ENCODE results near the gene SCARB1. TPM values are rescaled to one million over a fixed set of nuclear protein-coding genes. Genes with fewer than 3 reads are reported as not detected.

The SCARB1 gene
- total and polyA plus RNA-seq, 2 donors (not counting 3 experiments of a cell fraction or from before 2014, with no cell fraction given), result 125 to 141 TPM

GRCh38 chr12:124828264-124829007, 35.2 kb downstream of the SCARB1 start:
- POLR2A ChIA-PET, result no interaction called here
- FAIRE-seq, result no peak
- no TSS peak for BruUV-seq (replicated peaks)

More at GRCh38 chr12:124828264-124829007, 35.2 kb downstream of the SCARB1 start:
- CTCF ChIA-PET, result interaction anchor here (1.4 to 1.5 kb wide), 2 partner anchors 52 to 78 kb away, joined by 4 to 7 read pairs; no protein-coding TSS in a partner anchor
- Histone ChIP-seq H3K9ac (replicated peaks; ENCODE audit: extremely low read depth, insufficient read depth, low read length) (no peak overlapping the region), H3K4me1 (ENCODE audit: control insufficient read depth, extremely low read depth, insufficient read depth, low read length) (no peaks in the 10 kb centered on the region), H3K4me2 (ENCODE audit: insufficient read depth, low read length) (no peak overlapping the region), H4K20me1 (replicated peaks; ENCODE audit: control insufficient read depth, extremely low read depth, insufficient read depth, low read length) (no peaks in the 10 kb centered on the region), H2AFZ (ENCODE audit: low read depth, low read length) (no peak overlapping the region), H3K79me2 (ENCODE audit: control insufficient read depth, insufficient read depth, low read length) (peaks cover 24% of the 10 kb centered on the region), H3K9me3 (replicated peaks; ENCODE audit: control insufficient read depth, insufficient read depth, low read length) (no peaks in the 10 kb centered on the region), H3K27ac (ENCODE audit: insufficient read depth, low read depth, low read length) (no peak overlapping the region), H3K9me1 (replicated peaks; ENCODE audit: control insufficient read depth, extremely low read depth, insufficient read depth, low read length) (no peaks in the 10 kb centered on the region), H3K4me3 (replicated peaks in 1 of 3; ENCODE audit: insufficient read depth in 1 of 3, low read depth in 1 of 3, low read length in 3 of 3) (no peak overlapping the region), H3K36me3 (ENCODE audit: control insufficient read depth in 2 of 2, extremely low read depth in 1 of 2, insufficient read depth in 2 of 2, low read length in 2 of 2) (no peaks in the 10 kb centered on the region), H3K27me3 (ENCODE audit: control insufficient read depth in 2 of 2, insufficient read depth in 2 of 2, low read length in 2 of 2) (no peaks in the 10 kb centered on the region)
- intact Hi-C loops (cut with micrococcal nuclease), result no loop called here
- dilution Hi-C loops (cut with MboI; ENCODE audit: extremely low pct_ligation_motif_present, low sequenced_read_pairs), result no loop called here
- DNase-seq (ENCODE audit: low read depth, low spot score), result no peak
- TF ChIP-seq MAX (IDR thresholded peaks at IDR 0.05; ENCODE audit: insufficient read depth, insufficient read length) (no peak), FOS (IDR thresholded peaks at IDR 0.05; ENCODE audit: borderline replicate concordance, insufficient read depth, low read length) (no peak), JUN (IDR thresholded peaks at IDR 0.05; ENCODE audit: borderline replicate concordance, insufficient read depth, insufficient read length, low read depth) (no peak), EZH2 (IDR thresholded peaks at IDR 0.05; ENCODE audit: borderline replicate concordance, low read depth, low read length, severe bottlenecking) (no peak), MYC (IDR thresholded peaks at IDR 0.05; ENCODE audit: low read depth, low read length) (no peak), CTCF (IDR thresholded peaks at IDR 0.05; ENCODE audit: extremely low read depth in 1 of 2, insufficient read depth in 1 of 2, low read depth in 1 of 2, low read length in 2 of 2) (no peak), POLR2AphosphoS5 (IDR thresholded peaks at IDR 0.05; ENCODE audit: insufficient read depth, low read depth, low read length) (no peak), POLR2A (IDR thresholded peaks at IDR 0.05; ENCODE audit: low read depth, low read length) (no peak), GATA2 (IDR thresholded peaks at IDR 0.05; ENCODE audit: insufficient read depth, insufficient read length, low read depth, low read length) (no peak)
